ENCODE results near the gene EP300. TPM values are rescaled to one million over a fixed set of nuclear protein-coding genes. Genes with fewer than 3 reads are reported as not detected.
"Not testable (repeated sequence)": the region's sequence is repeated elsewhere in the genome, so short reads cannot be mapped to it uniquely, and the experiment has no call there.

EP300 gene
- total RNA-seq, 1 donor from 2014 or later = 57.9 TPM

- peaks cover 46 to 60% (median 60%) of the 10 kb centered on the region in 3 donors for H3K36me3 ChIP-seq (ENCODE audit: control insufficient read depth in 3 of 3, insufficient read depth in 3 of 3, low read length in 3 of 3)
- no peaks in the 10 kb centered on the region for H3K9me3 ChIP-seq (ENCODE audit: control insufficient read depth in 3 of 3, low read length in 3 of 3)
- H3K4me3 ChIP-seq (ENCODE audit: low read length in 3 of 3) = no peak overlapping the region
- no peak overlapping the region for H3K27ac ChIP-seq (ENCODE audit: low read depth, low read length)
- peak overlapping the region in 2 of 3 donors; percentile 10 to 40 for H3K9ac ChIP-seq (ENCODE audit: low read depth in 1 of 3, low read length in 3 of 3)
- no peaks in the 10 kb centered on the region for H3K27me3 ChIP-seq (ENCODE audit: control insufficient read depth in 3 of 3, insufficient read depth in 3 of 3, low read length in 3 of 3)
- peaks cover 24 to 37% (median 34%) of the 10 kb centered on the region in 3 donors for H3K4me1 ChIP-seq (ENCODE audit: control insufficient read depth in 3 of 3, insufficient read depth in 3 of 3, low read length in 3 of 3)
These were observed 85.4 kb downstream of the EP300 start for GRCh38 chr22:41177622-41178424.

GRCh38 chr22:41178425-41178975, 86.1 kb downstream of the EP300 start:
- H3K27ac ChIP-seq (ENCODE audit: low read depth, low read length) = no peak overlapping the region
- peak overlapping the region in 2 of 3 donors; percentile 10 to 40 for H3K9ac ChIP-seq (ENCODE audit: low read depth in 1 of 3, low read length in 3 of 3)
- H3K36me3 ChIP-seq (ENCODE audit: control insufficient read depth in 3 of 3, insufficient read depth in 3 of 3, low read length in 3 of 3) = peaks cover 42 to 54% (median 53%) of the 10 kb centered on the region in 3 donors

DNA sequence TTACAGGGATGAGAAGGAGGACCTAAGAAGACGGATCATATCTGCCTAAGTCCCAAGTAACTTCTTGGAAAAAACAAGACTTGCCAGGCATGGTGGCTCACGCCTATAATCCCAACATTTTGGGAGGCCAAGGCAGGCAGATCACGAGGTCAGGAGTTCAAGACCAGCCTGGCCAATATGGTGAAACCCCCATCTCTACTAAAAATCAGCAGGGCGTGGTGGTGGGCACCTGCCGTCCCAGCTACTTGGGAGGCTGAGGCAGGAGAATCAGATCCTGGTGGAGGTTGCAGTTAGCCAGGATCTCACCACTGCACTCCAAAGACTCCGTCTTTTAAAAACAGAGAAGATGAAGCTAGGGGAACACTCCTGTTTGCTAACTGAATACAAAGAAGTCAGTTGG, 88.0 kb downstream of the EP300 start:
- not testable (repeated sequence) for H3K4me3 ChIP-seq (ENCODE audit: low read length in 3 of 3); H3K27me3 ChIP-seq (ENCODE audit: control insufficient read depth in 3 of 3, insufficient read depth in 3 of 3, low read length in 3 of 3); H3K27ac ChIP-seq (ENCODE audit: low read depth, low read length); H3K9me3 ChIP-seq (ENCODE audit: control insufficient read depth in 3 of 3, low read length in 3 of 3); H3K9ac ChIP-seq (ENCODE audit: low read depth in 1 of 3, low read length in 3 of 3)
- Histone ChIP-seq H3K4me1 (ENCODE audit: control insufficient read depth in 3 of 3, insufficient read depth in 3 of 3, low read length in 3 of 3) (peaks cover 27 to 40% (median 32%) of the 10 kb centered on the region in 3 donors), H3K36me3 (ENCODE audit: control insufficient read depth in 3 of 3, insufficient read depth in 3 of 3, low read length in 3 of 3) (peaks cover 33 to 43% (median 38%) of the 10 kb centered on the region in 3 donors)

More at GRCh38 chr22:41178425-41178975, 86.1 kb downstream of the EP300 start:
- no peaks in the 10 kb centered on the region for H3K9me3 ChIP-seq (ENCODE audit: control insufficient read depth in 3 of 3, low read length in 3 of 3)
- H3K27me3 ChIP-seq (ENCODE audit: control insufficient read depth in 3 of 3, insufficient read depth in 3 of 3, low read length in 3 of 3) = no peaks in the 10 kb centered on the region
- no peak overlapping the region for H3K4me3 ChIP-seq (ENCODE audit: low read length in 3 of 3)
- peaks cover 27 to 38% (median 34%) of the 10 kb centered on the region in 3 donors for H3K4me1 ChIP-seq (ENCODE audit: control insufficient read depth in 3 of 3, insufficient read depth in 3 of 3, low read length in 3 of 3)

DNA sequence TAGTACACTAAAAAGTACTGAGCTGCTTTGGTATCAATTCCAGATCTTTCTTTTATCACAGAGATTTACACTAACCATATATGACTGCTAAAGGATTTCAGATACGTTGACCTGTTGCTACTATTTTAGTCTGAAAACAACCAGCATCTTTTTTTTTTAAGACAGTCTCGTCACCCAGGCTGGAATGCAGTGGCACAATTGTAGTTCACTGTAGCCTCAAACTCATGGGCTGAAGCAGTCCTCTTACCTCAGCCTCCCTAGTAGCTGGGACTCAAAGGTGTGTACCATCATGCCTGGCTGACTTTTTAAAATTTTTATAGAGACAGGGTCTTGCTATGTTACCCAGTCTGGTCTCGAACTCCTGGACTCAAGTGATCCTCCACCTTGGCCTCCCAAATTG, 88.5 kb downstream of the EP300 start:
- Histone ChIP-seq H3K4me3 (ENCODE audit: low read length in 3 of 3) (no peak overlapping the region), H3K9me3 (ENCODE audit: control insufficient read depth in 3 of 3, low read length in 3 of 3) (no peaks in the 10 kb centered on the region), H3K27me3 (ENCODE audit: control insufficient read depth in 3 of 3, insufficient read depth in 3 of 3, low read length in 3 of 3) (no peaks in the 10 kb centered on the region), H3K36me3 (ENCODE audit: control insufficient read depth in 3 of 3, insufficient read depth in 3 of 3, low read length in 3 of 3) (peaks cover 28 to 38% (median 33%) of the 10 kb centered on the region in 3 donors), H3K4me1 (ENCODE audit: control insufficient read depth in 3 of 3, insufficient read depth in 3 of 3, low read length in 3 of 3) (peaks cover 27 to 40% (median 28%) of the 10 kb centered on the region in 3 donors), H3K9ac (ENCODE audit: low read depth in 1 of 3, low read length in 3 of 3) (no peak overlapping the region), H3K27ac (ENCODE audit: low read depth, low read length) (no peak overlapping the region)

DNA sequence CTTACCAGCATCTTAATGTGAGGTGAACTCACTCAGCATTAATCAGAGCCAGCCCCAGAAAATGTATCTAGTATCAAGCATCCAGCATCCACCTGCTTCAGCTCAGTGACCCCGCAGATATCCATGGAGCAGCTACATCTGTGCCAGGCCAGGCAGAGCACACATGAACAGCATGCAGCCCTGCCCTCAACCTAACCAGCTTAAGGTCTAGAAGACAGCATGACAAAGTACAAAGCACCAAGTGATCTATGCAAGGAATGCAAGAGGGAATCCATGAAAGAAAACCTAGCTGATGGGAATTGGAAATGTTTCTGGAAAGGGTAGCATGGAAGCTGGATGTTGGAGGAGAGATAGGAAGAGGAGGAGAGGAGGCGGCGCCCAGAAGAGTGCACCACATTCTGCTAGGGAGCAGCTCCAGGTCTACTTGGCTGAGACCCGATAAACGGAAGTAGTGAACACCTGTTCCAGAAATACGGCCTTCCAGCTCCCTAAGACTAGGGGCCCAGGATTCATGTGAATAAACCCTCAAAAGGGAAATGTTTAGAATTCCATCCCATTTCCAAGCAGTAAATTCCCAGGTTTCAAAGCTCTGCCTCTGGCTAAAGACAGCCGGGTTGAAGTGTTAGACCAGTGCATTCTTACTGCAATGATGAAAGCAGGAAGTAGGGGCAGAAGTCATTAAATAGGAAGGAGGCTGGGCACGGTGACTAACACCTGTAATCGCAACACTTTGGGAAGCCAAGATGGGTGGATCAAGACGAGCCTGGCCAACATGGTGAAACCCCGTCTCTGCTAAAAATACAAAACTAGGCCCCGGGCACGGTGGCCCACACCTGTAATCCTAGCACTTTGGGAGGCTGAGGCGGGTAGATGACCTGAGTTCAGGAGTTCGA, 89.2 kb downstream of the EP300 start:
- Histone ChIP-seq H3K27me3 (ENCODE audit: control insufficient read depth in 3 of 3, insufficient read depth in 3 of 3, low read length in 3 of 3) (no peaks in the 10 kb centered on the region), H3K4me3 (ENCODE audit: low read length in 3 of 3) (no peak overlapping the region), H3K36me3 (ENCODE audit: control insufficient read depth in 3 of 3, insufficient read depth in 3 of 3, low read length in 3 of 3) (peaks cover 22 to 31% (median 27%) of the 10 kb centered on the region in 3 donors), H3K9me3 (ENCODE audit: control insufficient read depth in 3 of 3, low read length in 3 of 3) (no peaks in the 10 kb centered on the region), H3K27ac (ENCODE audit: low read depth, low read length) (no peak overlapping the region), H3K9ac (ENCODE audit: low read depth in 1 of 3, low read length in 3 of 3) (no peak overlapping the region), H3K4me1 (ENCODE audit: control insufficient read depth in 3 of 3, insufficient read depth in 3 of 3, low read length in 3 of 3) (peaks cover 27 to 40% (median 28%) of the 10 kb centered on the region in 3 donors)

- Histone ChIP-seq H3K27ac (ENCODE audit: low read depth, low read length) (no peak overlapping the region), H3K9ac (ENCODE audit: low read depth in 1 of 3, low read length in 3 of 3) (no peak overlapping the region), H3K4me1 (ENCODE audit: control insufficient read depth in 3 of 3, insufficient read depth in 3 of 3, low read length in 3 of 3) (peaks cover 5 to 15% (median 7%) of the 10 kb centered on the region in 3 donors), H3K36me3 (ENCODE audit: control insufficient read depth in 3 of 3, insufficient read depth in 3 of 3, low read length in 3 of 3) (peaks cover 0 to 7% (median 4%) of the 10 kb centered on the region in 3 donors), H3K9me3 (ENCODE audit: control insufficient read depth in 3 of 3, low read length in 3 of 3) (no peaks in the 10 kb centered on the region), H3K4me3 (ENCODE audit: low read length in 3 of 3) (no peak overlapping the region), H3K27me3 (ENCODE audit: control insufficient read depth in 3 of 3, insufficient read depth in 3 of 3, low read length in 3 of 3) (no peaks in the 10 kb centered on the region)
These were observed 92.3 kb downstream of the EP300 start for GRCh38 chr22:41184679-41185078.

DNA sequence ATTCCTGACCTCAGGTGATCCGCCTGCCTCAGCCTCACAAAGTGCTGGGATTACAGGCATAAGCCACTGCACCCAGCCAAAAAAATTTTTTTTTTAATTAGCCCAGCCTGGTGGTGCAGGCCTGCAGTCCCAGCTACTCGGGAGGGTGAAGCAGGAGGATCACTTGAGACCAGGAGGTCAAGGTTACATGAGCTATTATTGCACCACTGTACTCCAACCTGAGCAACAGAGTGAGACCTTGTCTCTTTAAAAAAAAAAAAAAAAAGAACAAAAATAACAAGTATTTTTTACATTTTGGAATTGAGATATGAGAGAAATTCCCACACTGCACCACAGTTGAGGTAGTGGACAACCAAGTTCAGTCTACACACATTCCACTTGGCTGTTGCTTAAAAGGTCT, 99.1 kb downstream of the EP300 start:
- no peaks in the 10 kb centered on the region for H3K9me3 ChIP-seq (ENCODE audit: control insufficient read depth in 3 of 3, low read length in 3 of 3)
- no peak overlapping the region for H3K27ac ChIP-seq (ENCODE audit: low read depth, low read length)
- H3K27me3 ChIP-seq (ENCODE audit: control insufficient read depth in 3 of 3, insufficient read depth in 3 of 3, low read length in 3 of 3) = no peaks in the 10 kb centered on the region
- H3K4me1 ChIP-seq (ENCODE audit: control insufficient read depth in 3 of 3, insufficient read depth in 3 of 3, low read length in 3 of 3) = no peaks in the 10 kb centered on the region
- H3K4me3 ChIP-seq (ENCODE audit: low read length in 3 of 3) = no peak overlapping the region
- H3K36me3 ChIP-seq (ENCODE audit: control insufficient read depth in 3 of 3, insufficient read depth in 3 of 3, low read length in 3 of 3) = no peaks in the 10 kb centered on the region
- H3K9ac ChIP-seq (ENCODE audit: low read depth in 1 of 3, low read length in 3 of 3) = no peak overlapping the region

DNA sequence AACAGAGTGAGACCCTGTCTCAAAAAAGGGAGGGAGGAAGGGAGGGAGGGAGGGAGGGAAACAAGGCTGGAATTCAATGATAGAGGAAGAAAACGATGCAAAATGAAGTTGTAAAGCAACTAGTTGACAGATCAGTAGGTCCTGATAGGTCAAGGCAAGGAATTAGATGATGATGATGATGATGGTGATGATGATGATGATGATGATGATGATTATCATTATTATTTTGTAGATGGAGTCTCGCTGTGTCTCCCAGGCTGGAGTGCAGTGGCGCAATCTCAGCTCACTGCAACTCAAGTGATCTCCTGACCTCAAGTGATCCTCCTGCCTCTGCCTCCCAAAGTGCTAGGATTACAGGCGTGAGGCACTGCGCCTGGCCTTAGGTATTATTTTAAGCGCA, 101.4 kb downstream of the EP300 start:
- Histone ChIP-seq H3K4me3 (ENCODE audit: low read length in 3 of 3) (no peak overlapping the region), H3K27ac (ENCODE audit: low read depth, low read length) (no peak overlapping the region), H3K9ac (ENCODE audit: low read depth in 1 of 3, low read length in 3 of 3) (no peak overlapping the region), H3K36me3 (ENCODE audit: control insufficient read depth in 3 of 3, insufficient read depth in 3 of 3, low read length in 3 of 3) (no peaks in the 10 kb centered on the region), H3K4me1 (ENCODE audit: control insufficient read depth in 3 of 3, insufficient read depth in 3 of 3, low read length in 3 of 3) (peaks cover 14 to 16% (median 14%) of the 10 kb centered on the region in 3 donors), H3K27me3 (ENCODE audit: control insufficient read depth in 3 of 3, insufficient read depth in 3 of 3, low read length in 3 of 3) (no peaks in the 10 kb centered on the region), H3K9me3 (ENCODE audit: control insufficient read depth in 3 of 3, low read length in 3 of 3) (no peaks in the 10 kb centered on the region)

DNA sequence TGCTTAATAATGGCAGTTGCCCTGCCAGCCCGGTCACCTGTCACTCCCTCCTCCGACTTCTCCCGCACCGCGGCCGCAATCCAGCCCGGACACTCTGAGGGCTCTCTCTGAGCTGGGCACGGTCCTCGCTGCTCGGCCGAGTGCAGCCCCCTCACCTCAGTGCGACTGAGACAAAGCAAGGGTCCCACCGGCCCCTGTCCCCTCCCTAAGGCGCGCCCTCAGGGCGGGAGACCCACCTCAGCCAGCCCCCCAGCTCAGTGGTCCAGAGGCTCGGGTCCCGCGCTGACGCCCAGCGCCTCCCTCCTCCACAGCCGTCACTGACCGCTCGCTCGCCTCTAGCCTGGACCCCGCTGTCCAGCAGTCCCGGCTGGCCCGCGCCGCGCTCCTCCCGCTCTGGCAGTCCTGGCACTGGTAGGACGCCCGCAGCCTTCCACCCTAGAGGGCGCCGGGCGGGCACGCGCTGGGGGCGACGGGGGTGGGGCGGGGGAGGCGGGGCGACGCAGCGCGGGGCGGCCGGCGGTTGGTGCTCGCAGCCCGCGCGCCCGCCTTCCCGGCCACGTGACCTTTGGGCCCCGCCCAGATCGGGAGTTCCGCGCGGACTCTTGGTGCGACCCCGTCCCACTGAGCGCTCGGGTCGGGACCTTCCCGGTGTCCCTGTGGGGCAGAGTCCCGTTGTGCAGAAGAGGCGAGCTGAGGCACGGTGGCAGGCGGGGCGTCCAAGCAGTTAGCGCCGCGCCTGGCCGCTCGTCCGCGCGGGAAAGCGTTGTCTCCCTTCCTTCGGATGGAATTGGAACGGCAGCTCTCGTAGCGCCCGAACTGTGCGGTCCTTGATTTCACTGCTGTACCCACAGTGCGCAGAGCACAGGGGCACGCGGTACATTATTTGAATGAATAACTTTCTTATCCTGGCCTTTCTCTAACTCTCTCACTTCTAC, 104.9 kb downstream of the EP300 start:
- Histone ChIP-seq H3K9me3 (ENCODE audit: control insufficient read depth in 3 of 3, low read length in 3 of 3) (no peaks in the 10 kb centered on the region), H3K9ac (ENCODE audit: low read depth in 1 of 3, low read length in 3 of 3) (peak overlapping the region; percentile 59 to 83 (median 70)), H3K4me1 (ENCODE audit: control insufficient read depth in 3 of 3, insufficient read depth in 3 of 3, low read length in 3 of 3) (peaks cover 14 to 16% (median 14%) of the 10 kb centered on the region in 3 donors), H3K27ac (ENCODE audit: low read depth, low read length) (no peak overlapping the region), H3K4me3 (ENCODE audit: low read length in 3 of 3) (peak overlapping the region; percentile 83 to 96 (median 94)), H3K27me3 (ENCODE audit: control insufficient read depth in 3 of 3, insufficient read depth in 3 of 3, low read length in 3 of 3) (peaks cover 0 to 2% (median 0%) of the 10 kb centered on the region in 3 donors), H3K36me3 (ENCODE audit: control insufficient read depth in 3 of 3, insufficient read depth in 3 of 3, low read length in 3 of 3) (no peaks in the 10 kb centered on the region)
